ENCODE measurements around the gene LRRC71. TPM values are rescaled to one million over a fixed set of nuclear protein-coding genes. Genes with fewer than 3 reads are reported as not detected.
A peak's percentile ranks its signal among the peaks of the same experiment; 100 is the strongest.

The LRRC71 gene
- total and polyA plus RNA-seq, 10 donors, result 0.03 to 0.51 (median 0.33) TPM; not detected in 4

DNA sequence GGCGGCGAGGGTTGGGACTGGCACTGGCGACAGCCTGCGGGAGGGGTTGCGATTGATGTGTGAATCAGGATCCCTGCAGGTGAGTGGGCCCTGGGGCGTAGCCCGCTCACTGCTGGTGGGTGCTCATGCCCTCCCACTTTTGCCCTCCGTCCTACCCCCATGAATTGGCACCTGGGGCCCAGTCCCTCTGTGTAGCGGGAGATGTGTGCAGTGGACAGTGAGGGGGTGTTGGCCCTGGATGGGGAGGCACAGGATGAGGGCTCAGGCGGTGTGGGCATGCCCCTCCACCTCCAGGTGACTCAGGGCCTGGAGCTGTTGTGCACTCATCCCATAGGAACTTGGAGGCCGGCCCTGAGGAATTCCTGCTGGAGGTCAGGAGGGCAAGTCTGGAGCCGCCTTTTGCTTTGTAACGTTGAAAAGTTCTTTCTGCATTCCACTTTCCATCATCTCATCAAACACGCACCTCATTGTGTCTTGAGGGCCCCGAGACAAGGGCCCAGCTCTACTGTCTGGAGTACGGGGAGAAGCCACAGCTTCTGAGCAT lies 23.9 kb upstream of the LRRC71 start:
- H3K27me3 ChIP-seq (replicated peaks in 1 of 7), result peaks cover 0 to 73% (median 14%) of the 10 kb centered on the region in 7 donors
- intact Hi-C loops (cut with DNase I; ENCODE audit: low total_unique reads), result no loop called here
- H3K9me3 ChIP-seq, result no peaks in the 10 kb centered on the region
- no peak for DNase-seq
- no peaks in the 10 kb centered on the region for H3K36me3 ChIP-seq
- peaks cover 13 to 100% (median 68%) of the 10 kb centered on the region in 6 donors for H3K4me1 ChIP-seq
- TF ChIP-seq POLR2A (IDR thresholded peaks at IDR 0.05) (no peak), POLR2AphosphoS5 (IDR thresholded peaks at IDR 0.05) (no peak)
- TF ChIP-seq, protein P1, sequence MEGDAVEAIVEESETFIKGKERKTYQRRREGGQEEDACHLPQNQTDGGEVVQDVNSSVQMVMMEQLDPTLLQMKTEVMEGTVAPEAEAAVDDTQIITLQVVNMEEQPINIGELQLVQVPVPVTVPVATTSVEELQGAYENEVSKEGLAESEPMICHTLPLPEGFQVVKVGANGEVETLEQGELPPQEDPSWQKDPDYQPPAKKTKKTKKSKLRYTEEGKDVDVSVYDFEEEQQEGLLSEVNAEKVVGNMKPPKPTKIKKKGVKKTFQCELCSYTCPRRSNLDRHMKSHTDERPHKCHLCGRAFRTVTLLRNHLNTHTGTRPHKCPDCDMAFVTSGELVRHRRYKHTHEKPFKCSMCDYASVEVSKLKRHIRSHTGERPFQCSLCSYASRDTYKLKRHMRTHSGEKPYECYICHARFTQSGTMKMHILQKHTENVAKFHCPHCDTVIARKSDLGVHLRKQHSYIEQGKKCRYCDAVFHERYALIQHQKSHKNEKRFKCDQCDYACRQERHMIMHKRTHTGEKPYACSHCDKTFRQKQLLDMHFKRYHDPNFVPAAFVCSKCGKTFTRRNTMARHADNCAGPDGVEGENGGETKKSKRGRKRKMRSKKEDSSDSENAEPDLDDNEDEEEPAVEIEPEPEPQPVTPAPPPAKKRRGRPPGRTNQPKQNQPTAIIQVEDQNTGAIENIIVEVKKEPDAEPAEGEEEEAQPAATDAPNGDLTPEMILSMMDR (IDR thresholded peaks at IDR 0.05 in 8 of 11, conservative IDR thresholded peaks at IDR 0.05 in 3 of 11), result no peak
- WGBS, 5 donors, result 81 to 91% (median 83%) methylated on average over 14 to 16 of the region's 16 CpGs
- H3K27ac ChIP-seq, result peak overlapping the region in 5 of 8 donors; percentile 15 to 90 (median 82)
- H3K4me3 ChIP-seq, result no peak overlapping the region

DNA sequence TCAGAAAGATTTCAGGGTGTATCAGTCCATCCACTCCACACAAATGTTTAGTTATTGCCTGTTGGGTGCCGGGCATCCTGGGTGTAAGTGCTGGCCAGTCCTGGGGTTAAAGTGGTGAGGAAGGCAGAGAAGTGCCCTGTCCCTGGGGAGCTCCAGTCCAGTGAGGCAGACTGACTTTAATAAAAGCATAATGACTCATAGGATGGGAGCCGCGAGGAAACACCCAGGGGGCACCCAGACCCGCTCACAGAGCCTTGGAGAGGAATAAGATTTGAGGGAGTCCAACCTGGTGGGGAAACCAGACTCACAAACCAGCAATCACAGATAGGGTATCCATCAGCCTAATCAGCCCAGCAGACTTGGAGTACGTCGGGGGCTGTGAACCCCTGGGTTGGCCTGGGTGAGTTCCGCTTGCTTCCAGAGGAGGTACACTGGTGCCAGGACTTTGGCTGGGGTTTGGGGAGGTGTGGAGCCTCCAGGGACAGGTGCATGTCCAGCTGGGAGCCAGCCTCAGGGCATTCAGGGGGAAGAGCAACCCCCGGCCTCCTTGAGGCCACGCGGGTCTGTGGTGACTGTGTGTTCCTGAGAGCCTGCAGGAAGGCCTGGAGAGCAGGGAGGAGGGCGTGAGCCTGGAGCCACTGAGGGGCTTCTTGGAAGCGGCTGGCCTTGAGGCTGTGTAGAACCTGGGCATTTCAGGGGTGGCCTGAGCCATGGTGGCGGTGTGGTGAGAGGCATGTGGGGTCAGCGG lies 23.2 kb upstream of the LRRC71 start:
- TF ChIP-seq POLR2AphosphoS5 (IDR thresholded peaks at IDR 0.05), result no peak
- TF ChIP-seq, protein P1 (IDR thresholded peaks at IDR 0.05 in 8 of 11, conservative IDR thresholded peaks at IDR 0.05 in 3 of 11), result no peak
- TF ChIP-seq POLR2A (IDR thresholded peaks at IDR 0.05), result no peak
- no peaks in the 10 kb centered on the region for H3K36me3 ChIP-seq
- intact Hi-C loops (cut with DNase I; ENCODE audit: low total_unique reads), result no loop called here
- peak overlapping the region in 7 of 8 donors; percentile 68 to 90 (median 73) for H3K27ac ChIP-seq
- H3K4me3 ChIP-seq, result no peak overlapping the region
- no peak for DNase-seq
- 75 to 82% (median 77%) methylated on average over 11 to 14 of the region's 14 CpGs for WGBS, 5 donors
- no peaks in the 10 kb centered on the region for H3K9me3 ChIP-seq
- H3K4me1 ChIP-seq, result peaks cover 13 to 100% (median 67%) of the 10 kb centered on the region in 6 donors
- peaks cover 0 to 66% (median 13%) of the 10 kb centered on the region in 7 donors for H3K27me3 ChIP-seq (replicated peaks in 1 of 7)

GRCh38 chr1:156898161-156898566 lies 22.3 kb upstream of the LRRC71 start:
- intact Hi-C loops (cut with DNase I; ENCODE audit: low total_unique reads), result no loop called here
- WGBS, 5 donors, result 3 to 8% (median 7%) methylated on average over 7 to 13 of the region's 13 CpGs
- no peaks in the 10 kb centered on the region for H3K36me3 ChIP-seq
- H3K9me3 ChIP-seq, result no peaks in the 10 kb centered on the region
- peak overlapping the region in 1 of 8 donors; percentile 3 for H3K4me3 ChIP-seq
- H3K27me3 ChIP-seq (replicated peaks in 1 of 7), result peaks cover 0 to 57% (median 9%) of the 10 kb centered on the region in 7 donors
- peak overlapping the region in 7 of 8 donors; percentile 68 to 90 (median 73) for H3K27ac ChIP-seq
- TF ChIP-seq, protein P1 (IDR thresholded peaks at IDR 0.05 in 8 of 11, conservative IDR thresholded peaks at IDR 0.05 in 3 of 11), result no peak
- TF ChIP-seq POLR2AphosphoS5 (IDR thresholded peaks at IDR 0.05), result peak; percentile 72 to 86 (median 76)
- peak; percentile 85 for DNase-seq
- H3K4me1 ChIP-seq, result peaks cover 9 to 100% (median 61%) of the 10 kb centered on the region in 6 donors

Measured in spleen (tissue), 11 donors.